Coronary artery (tissue), 2 donors: ENCODE measurements around the gene KLK1.
"Not testable (repeated sequence)": the region's sequence is repeated elsewhere in the genome, so short reads cannot be mapped to it uniquely, and the experiment has no call there.

ENCODE experiments used
- DNase-seq: peaks from one replicate; pipeline ENCODE4 v3.0.0-alpha.2; 2017; ENCODE audit warnings: low spot score
- H3K27ac ChIP-seq, 2 donors: fragments of 200-600 bp; sonication (generic); one replicate each; pipeline ENCODE4 v1.5.1; 2016 to 2019
- H3K4me3 ChIP-seq: fragments of 200-600 bp; sonication (generic); 2 replicates; pipeline ENCODE4 v1.5.1; 2016; ENCODE audit warnings: mild to moderate bottlenecking, moderate library complexity
- CTCF ChIP-seq: fragments of 200-600 bp; sonication (generic); IDR thresholded peaks from one replicate; pipeline ENCODE4 v1.5.1; 2019; ENCODE audit warnings: antibody characterized with exemption

Gene KLK1

GRCh38 chr19:50772476-50772875 lies 51.1 kb downstream of the KLK1 start:
- no peak overlapping the region for H3K27ac ChIP-seq
- DNase-seq, result no peak
- H3K4me3 ChIP-seq, result no peak overlapping the region
- TF ChIP-seq CTCF, result no peak

GRCh38 chr19:50770888-50771287 lies 52.7 kb downstream of the KLK1 start:
- DNase-seq, result no peak
- Histone ChIP-seq H3K4me3 (no peak overlapping the region), H3K27ac (no peak overlapping the region)
- no peak for TF ChIP-seq CTCF

DNA sequence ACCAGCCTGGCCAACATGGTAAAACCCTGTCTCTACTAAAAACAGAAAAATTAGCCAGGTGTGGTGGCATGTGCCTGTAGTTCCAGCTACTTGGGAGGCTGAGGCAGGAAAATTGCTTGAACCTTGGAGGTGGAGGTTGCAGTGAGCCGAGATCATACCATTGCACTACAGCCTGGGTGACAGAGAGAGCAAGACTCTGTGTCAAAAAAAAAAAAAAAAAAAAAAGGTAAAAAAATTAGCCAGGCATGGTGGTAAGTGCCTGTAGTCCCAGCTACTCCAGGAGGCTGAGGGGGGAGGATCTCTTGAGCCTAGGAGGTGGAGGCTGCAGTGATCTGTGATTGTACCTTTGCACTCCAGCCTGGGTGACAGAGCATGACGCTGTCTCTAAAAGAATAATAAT lies 53.4 kb downstream of the KLK1 start, which contains the start of gene GPR32:
Gene GPR32 (plus strand): TSS at position 301 of the 400 bp plus-strand sequence. CDS start 137 bp downstream, outside the sequence.
- H3K4me3 ChIP-seq, DNase-seq, H3K27ac ChIP-seq: not testable (repeated sequence)
